Tibial nerve (tissue), 4 donors: ENCODE measurements around the gene PLA2G4A. TPM values are rescaled to one million over a fixed set of nuclear protein-coding genes. Genes with fewer than 3 reads are reported as not detected.

Experiments
- DNase-seq, 2 donors: peaks; one replicate each; pipeline ENCODE4 v3.0.0-alpha.2; 2019; ENCODE audit warnings: low spot score in 2 of 2
- H3K27ac ChIP-seq, 4 donors: fragments of 200-600 bp; sonication (generic) in 3 of 4; one replicate each; pipeline ENCODE4 v1.5.1; 2017 to 2019; ENCODE audit warnings: mild to moderate bottlenecking in 1 of 4
- H3K27me3 ChIP-seq, 2 donors: fragments of 200-600 bp; sonication (generic) in 1 of 2; one replicate each; pipeline versions ENCODE4 v1.5.1 to v1.6.0; 2017 to 2019
- H3K36me3 ChIP-seq, 3 donors: fragments of 200-600 bp; sonication (generic); one replicate each; pipeline ENCODE4 v1.5.1; 2018 to 2019
- H3K4me1 ChIP-seq, 4 donors: fragments of 200-600 bp; sonication (generic) in 3 of 4; one replicate each; pipeline ENCODE4 v1.5.1; 2017 to 2019
- H3K4me3 ChIP-seq, 4 donors: fragments of 200-600 bp; sonication (generic) in 3 of 4; one replicate each; pipeline ENCODE4 v1.5.1; 2017 to 2019; ENCODE audit warnings: mild to moderate bottlenecking in 1 of 4, moderate library complexity in 1 of 4
- H3K9me3 ChIP-seq, 4 donors: fragments of 200-600 bp; sonication (generic) in 3 of 4; one replicate each; pipeline ENCODE4 v1.5.1; 2017 to 2019
- EP300 ChIP-seq, 2 donors: sonication (generic); formaldehyde crosslinking; IDR thresholded peaks; one replicate each; pipeline ENCODE4 v1.6.1; 2017; ENCODE audit warnings: antibody characterized with exemption in 2 of 2, mild to moderate bottlenecking in 1 of 2
- POLR2A ChIP-seq, 2 donors: fragments of 450-650 bp; IDR thresholded peaks; one replicate each; pipeline ENCODE4 v1.6.1; 2017; ENCODE audit warnings: antibody characterized with exemption in 2 of 2, mild to moderate bottlenecking in 2 of 2, moderate library complexity in 2 of 2
- WGBS, 2 donors: methylation state at CpG; one replicate each; pipeline ENCODE4 v1.1.5; 2018; 5-methylcytosine and 5-hydroxymethylcytosine counted together
- total RNA-seq, 4 donors: library from RNA; depleted of rRNA; stranded (reverse); fragments of >200 nt; gene quantifications; one replicate each; pipeline ENCODE4 v1.1.0, GENCODE V29; 2016
- TF ChIP-seq, protein P1 (sequence below), 5 experiments: fragments of 200-600 bp in 3 of 5; fragments of 450-650 bp in 2 of 5; sonication (generic) in 3 of 5; IDR thresholded peaks; one replicate each; pipeline ENCODE4 v1.5.1; 2016 to 2019; ENCODE audit warnings: antibody characterized with exemption in 5 of 5, mild to moderate bottlenecking in 3 of 5, moderate library complexity in 2 of 5

PLA2G4A gene
- 1 to 10 TPM; 3.7 to 7.2 (median 6.3) TPM for total RNA-seq

- Histone ChIP-seq H3K9me3 (no peaks in the 10 kb centered on the region), H3K27ac (peak within 1 kb of the TSS; percentile 1 to 79 (median 70)), H3K36me3 (no peaks in the 10 kb centered on the region), H3K4me3 (peak within 1 kb of the TSS; percentile 40 to 70 (median 60)), H3K4me1 (peaks cover 0 to 8% (median 0%) of the 10 kb centered on the region in 4 donors), H3K27me3 (no peaks in the 10 kb centered on the region)
- 4 to 5% methylated on average over 17 of the region's 17 CpGs for WGBS, 2 donors
- TF ChIP-seq POLR2A (IDR thresholded peaks at IDR 0.05) = peak in 1 of 2 donors; percentile 15
- TF ChIP-seq, protein P1, sequence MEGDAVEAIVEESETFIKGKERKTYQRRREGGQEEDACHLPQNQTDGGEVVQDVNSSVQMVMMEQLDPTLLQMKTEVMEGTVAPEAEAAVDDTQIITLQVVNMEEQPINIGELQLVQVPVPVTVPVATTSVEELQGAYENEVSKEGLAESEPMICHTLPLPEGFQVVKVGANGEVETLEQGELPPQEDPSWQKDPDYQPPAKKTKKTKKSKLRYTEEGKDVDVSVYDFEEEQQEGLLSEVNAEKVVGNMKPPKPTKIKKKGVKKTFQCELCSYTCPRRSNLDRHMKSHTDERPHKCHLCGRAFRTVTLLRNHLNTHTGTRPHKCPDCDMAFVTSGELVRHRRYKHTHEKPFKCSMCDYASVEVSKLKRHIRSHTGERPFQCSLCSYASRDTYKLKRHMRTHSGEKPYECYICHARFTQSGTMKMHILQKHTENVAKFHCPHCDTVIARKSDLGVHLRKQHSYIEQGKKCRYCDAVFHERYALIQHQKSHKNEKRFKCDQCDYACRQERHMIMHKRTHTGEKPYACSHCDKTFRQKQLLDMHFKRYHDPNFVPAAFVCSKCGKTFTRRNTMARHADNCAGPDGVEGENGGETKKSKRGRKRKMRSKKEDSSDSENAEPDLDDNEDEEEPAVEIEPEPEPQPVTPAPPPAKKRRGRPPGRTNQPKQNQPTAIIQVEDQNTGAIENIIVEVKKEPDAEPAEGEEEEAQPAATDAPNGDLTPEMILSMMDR (IDR thresholded peaks at IDR 0.05) = no peak
- peak in 1 of 2 donors; percentile 37 for TF ChIP-seq EP300 (IDR thresholded peaks at IDR 0.05)
- DNase-seq = peak; percentile 15 to 57
These were observed at the start of gene PLA2G4A for GRCh38 chr1:186828611-186829454. Gene PLA2G4A (plus strand): TSS chr1:186828949. CDS start chr1:186854355, 25,406 bp downstream.

DNA sequence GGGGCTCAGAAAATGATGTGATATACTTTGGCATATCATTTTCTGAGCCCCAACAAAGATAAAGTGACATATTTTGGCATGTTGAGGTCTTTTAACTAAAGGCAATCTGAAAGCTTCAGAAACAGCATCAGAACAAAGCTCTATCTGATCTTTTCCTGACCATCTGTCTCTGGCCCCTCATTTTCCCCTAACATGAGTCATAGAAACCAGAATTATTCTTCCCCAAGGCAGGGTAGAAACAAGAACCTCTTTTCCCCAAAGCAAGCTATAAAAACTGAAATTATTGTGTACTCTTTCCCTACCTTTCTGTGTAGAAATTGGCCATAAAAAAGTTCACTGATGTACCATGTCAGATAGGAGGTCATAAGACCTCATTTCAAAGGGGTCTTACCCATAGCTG lies 48.7 kb upstream of the PLA2G4A start:
- Histone ChIP-seq H3K36me3 (no peaks in the 10 kb centered on the region), H3K9me3 (no peaks in the 10 kb centered on the region), H3K4me3 (no peak overlapping the region), H3K27me3 (no peaks in the 10 kb centered on the region), H3K27ac (no peak overlapping the region), H3K4me1 (no peaks in the 10 kb centered on the region)
- no peak for DNase-seq
- TF ChIP-seq POLR2A (IDR thresholded peaks at IDR 0.05) = no peak
- TF ChIP-seq, protein P1 (IDR thresholded peaks at IDR 0.05) = no peak
- no peak for TF ChIP-seq EP300 (IDR thresholded peaks at IDR 0.05)

GRCh38 chr1:186781730-186782129 lies 47.0 kb upstream of the PLA2G4A start:
- WGBS, 2 donors = 77 to 81% methylated on average over 6 of the region's 6 CpGs
- Histone ChIP-seq H3K4me3 (no peak overlapping the region), H3K27me3 (no peaks in the 10 kb centered on the region), H3K4me1 (no peaks in the 10 kb centered on the region), H3K9me3 (no peaks in the 10 kb centered on the region), H3K27ac (no peak overlapping the region), H3K36me3 (no peaks in the 10 kb centered on the region)
- peak in 1 of 2 donors; percentile 6 for DNase-seq
- TF ChIP-seq, protein P1 (IDR thresholded peaks at IDR 0.05) = no peak
- no peak for TF ChIP-seq EP300 (IDR thresholded peaks at IDR 0.05)
- no peak for TF ChIP-seq POLR2A (IDR thresholded peaks at IDR 0.05)

DNA sequence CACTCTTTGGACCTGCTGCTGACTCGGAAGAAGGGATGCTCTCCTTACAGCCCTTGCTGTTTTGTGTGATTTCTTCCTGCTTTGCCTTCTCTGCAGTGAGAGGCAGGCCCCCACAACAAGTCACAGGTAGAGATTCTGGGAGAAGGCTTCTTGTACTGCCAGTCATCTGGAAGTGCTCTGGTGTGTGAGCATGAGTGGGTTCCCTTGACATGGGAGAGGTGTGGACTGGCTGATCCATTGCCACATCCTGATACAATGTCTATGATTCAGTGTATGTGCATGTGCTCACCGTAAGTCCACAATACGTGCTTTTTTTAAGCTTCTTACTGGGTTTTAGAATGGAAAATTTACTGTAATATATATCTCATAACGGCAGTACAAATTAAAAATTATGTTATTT lies 46.0 kb upstream of the PLA2G4A start:
- no peaks in the 10 kb centered on the region for H3K9me3 ChIP-seq
- no peaks in the 10 kb centered on the region for H3K36me3 ChIP-seq
- H3K4me3 ChIP-seq = no peak overlapping the region
- WGBS, 2 donors = 82 to 83% methylated on average over 4 of the region's 4 CpGs
- H3K27ac ChIP-seq = no peak overlapping the region
- no peak for DNase-seq
- no peaks in the 10 kb centered on the region for H3K27me3 ChIP-seq
- no peak for TF ChIP-seq POLR2A (IDR thresholded peaks at IDR 0.05)
- TF ChIP-seq EP300 (IDR thresholded peaks at IDR 0.05) = no peak
- TF ChIP-seq, protein P1 (IDR thresholded peaks at IDR 0.05) = no peak
- H3K4me1 ChIP-seq = no peaks in the 10 kb centered on the region

DNA sequence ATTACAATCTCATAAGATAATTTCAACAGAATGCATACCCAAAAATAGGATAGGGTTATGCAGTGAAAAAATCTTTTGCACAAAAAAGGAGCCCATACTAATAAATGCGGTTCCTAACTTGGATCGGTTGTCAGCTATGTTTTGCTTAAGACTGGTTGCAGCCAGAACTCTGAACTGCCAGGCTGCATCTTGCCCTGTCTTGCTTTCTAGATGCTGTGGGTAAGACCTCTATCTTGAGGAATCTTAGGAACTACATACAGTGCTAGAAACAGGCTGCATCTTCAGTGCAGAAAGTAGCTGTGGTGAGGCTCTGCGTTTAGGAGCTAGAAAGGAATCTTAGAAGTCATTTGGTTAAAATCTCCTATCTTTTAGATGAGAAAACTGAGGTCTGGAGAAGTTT lies 45.6 kb upstream of the PLA2G4A start:
- Histone ChIP-seq H3K27ac (no peak overlapping the region), H3K27me3 (no peaks in the 10 kb centered on the region), H3K4me3 (no peak overlapping the region), H3K36me3 (no peaks in the 10 kb centered on the region), H3K9me3 (no peaks in the 10 kb centered on the region), H3K4me1 (no peaks in the 10 kb centered on the region)
- TF ChIP-seq, protein P1 (IDR thresholded peaks at IDR 0.05) = no peak
- TF ChIP-seq POLR2A (IDR thresholded peaks at IDR 0.05) = no peak
- TF ChIP-seq EP300 (IDR thresholded peaks at IDR 0.05) = no peak
- 83 to 85% methylated on average over 3 of the region's 3 CpGs for WGBS, 2 donors
- DNase-seq = no peak
